HG03342 (cell line): ENCODE results near the gene MRPS27.

ENCODE experiments used
- ATAC-seq: cut with Tn5 transposase; IDR thresholded peaks from one replicate; pipeline ENCODE4 v1.9.1; 2021; ENCODE audit warnings: mild to moderate bottlenecking, moderate library complexity; ENCODE audit not compliant: unreplicated experiment

Gene MRPS27

DNA sequence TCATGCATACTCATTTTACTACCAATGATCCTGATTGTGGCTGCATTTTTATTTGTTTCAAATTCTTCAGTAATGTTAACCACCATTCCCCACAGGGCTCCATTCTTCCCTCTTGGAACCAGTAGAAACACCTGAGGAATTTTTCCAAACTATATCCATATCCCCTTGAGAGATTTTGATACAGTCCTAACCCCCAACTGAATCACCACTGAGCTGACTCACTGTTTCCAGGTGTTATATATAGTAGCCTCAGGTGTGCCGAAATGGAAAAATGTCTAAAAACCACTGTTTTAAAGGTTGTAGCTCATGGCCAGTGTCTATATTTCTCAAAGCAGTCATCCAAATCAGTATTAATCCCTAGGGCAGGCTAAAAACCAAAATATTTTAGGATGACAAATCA is 85.2 kb downstream of the MRPS27 start:
- ATAC-seq = no peak

DNA sequence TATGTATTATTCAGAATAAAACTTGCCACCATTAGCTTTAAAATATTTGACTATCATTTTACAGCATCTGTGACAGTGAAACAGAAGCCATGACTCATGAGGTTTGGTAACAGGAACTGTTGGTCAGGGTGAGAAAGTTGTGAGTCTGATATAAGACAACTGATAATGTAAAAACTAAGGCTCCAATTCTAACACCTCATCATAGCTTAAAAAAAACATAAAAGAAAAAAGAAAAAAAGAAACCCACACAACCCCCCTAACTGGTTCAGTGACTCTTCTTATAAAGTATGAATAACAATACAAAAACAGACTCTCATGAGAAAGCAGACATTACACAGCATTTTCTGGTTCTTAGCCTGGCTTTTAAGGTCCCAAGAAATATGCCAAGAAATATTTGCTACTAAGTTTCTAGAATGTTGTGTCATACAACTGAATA is 85.8 kb downstream of the MRPS27 start:
- peak; percentile 79 for ATAC-seq

DNA sequence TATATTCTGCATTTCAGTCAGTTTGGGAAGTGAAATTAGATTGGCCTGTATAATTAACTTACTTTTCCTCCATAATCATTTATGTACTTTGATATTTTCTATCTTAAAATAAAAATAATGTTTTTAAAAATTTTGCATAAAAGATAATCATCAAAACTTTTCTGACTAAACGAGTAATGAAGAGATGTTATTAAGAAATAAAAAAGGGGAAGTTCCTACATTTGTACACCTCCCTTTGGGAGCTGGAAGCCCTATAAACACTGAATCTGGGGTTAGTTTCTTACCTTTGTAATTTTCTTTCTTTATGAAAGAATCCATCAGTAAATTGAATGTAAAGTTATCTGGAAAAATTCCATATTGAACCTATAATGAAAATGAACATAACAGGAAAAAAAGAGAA is 86.2 kb downstream of the MRPS27 start:
- no peak for ATAC-seq

DNA sequence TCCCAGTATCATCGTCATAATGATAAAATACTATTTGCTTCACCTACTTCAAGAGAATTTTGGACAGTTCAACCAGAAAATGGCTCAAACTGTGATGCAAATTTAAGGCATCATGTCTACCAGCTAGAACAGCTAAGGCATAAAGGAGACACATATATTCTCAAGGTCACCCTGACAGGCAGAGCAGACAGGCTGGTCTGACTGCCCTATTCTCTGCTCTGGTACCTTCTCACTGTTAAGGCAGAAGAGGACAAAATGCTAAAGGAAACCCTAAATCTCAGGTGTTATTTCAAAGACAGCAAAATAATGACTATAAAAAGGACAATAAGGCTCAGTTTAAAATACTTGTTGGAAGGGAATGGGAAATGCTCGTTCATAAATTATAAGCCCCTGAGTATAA is 87.2 kb downstream of the MRPS27 start:
- no peak for ATAC-seq

DNA sequence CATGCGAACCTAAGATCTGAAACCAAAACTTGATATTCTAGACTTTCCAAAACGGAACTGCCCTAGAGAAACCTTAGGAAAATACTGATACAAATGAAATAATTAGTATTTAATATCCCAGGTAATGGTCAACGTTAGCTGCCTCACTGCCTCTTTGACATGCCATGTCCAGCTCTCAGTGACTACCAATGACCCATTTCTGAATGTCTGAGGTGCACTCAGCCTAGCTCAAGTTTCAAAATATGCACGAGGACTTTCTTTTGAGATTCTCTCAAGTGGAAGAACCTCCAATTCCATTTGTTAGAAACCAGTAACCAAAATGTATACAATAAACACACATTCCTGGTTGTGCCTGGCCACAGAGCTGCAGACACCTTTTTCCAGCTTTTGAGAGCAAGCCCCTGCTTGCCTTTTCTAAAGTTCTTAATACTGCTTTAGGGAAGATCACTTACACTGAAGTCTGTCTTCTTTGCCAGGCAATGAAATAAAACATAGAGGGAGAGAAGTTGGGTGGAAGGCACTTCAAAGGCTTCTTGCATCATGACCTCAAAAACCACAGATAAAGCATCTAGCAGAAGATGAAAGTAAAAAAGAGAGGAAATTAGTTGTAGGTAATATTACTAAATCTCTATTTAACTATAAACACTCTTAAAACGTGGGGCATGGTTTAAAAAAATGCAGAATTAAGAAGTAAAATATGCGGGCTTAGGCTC is 87.9 kb downstream of the MRPS27 start:
- no peak for ATAC-seq

DNA sequence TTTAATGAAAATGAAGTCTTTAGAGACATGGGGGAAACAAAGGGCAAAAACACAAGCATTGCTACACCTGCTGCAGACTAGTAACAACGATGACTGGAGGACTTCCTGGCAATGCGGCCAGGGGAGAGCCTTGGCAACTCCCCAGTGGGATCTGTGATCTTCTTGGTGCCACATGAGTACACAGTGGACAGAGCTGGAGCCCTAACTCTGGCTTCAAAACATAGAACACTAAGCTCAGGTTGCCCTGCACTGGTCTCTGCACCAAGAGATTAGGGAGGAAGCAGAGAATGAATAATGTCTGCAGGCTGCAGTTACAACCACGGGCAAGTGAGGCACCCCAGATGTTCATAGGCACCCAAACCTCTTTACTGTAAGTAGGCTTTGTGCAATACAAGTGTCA is 91.1 kb downstream of the MRPS27 start:
- no peak for ATAC-seq

DNA sequence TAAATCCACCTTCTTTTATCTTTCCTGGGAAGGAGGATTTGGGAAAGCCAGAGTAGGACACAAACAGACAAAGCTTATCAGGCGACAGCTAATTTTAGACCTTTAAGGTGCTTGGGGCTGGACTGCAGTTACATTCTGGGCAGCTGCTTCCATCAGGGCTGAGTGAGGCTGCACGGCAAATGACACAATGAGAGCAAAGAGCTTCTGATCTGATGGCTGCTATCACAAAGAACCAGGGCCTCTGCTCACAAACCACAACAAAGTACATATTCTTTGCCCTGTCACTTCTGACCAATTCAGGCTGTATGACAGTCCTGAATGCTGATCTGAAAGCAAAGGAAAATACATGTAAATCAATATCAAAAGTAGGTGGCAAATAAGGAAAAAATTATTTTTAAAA is 93.1 kb downstream of the MRPS27 start:
- no peak for ATAC-seq

DNA sequence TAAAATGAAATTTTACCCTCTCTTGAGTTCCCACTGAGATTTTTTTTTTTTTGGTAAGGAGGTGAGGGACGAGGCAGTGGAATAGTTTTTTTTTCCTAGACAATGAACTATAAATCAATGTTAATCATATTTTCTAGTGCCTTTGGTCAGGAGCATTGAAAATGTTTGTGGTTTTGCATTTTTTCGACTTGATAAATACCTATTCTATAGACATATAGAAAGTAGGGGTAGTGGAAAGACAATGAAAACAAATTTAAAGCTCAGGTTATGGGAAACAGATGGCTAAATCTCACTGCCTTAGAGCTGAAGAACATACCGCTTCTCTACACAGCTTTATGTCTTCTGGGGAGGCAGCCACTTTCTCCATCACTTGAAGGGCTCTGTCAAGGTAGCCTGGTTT is 94.3 kb downstream of the MRPS27 start:
- no peak for ATAC-seq

DNA sequence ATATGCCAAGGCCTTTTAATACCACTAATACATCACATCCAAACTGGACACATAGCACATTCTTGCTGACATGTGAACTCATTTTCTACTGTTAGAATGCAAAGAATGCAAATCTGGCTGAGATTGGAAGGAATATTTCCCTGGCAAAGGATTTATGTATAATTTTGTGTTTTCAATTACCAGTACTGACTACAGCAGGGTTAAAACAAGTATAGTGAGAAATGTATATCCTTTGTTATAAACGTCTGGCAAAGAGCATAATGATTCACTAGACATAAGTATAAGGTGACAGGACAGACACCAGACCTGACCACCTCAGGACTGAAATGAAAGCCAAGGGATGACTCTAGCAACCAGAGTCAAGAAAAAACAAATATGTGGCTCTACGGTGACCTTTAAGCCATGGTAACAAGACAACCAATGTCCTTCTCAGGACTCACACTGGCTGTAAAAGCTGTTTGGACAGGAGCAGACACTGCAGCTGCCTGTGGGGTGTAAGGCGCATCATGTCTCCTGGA is 95.0 kb downstream of the MRPS27 start:
- ATAC-seq = no peak

DNA sequence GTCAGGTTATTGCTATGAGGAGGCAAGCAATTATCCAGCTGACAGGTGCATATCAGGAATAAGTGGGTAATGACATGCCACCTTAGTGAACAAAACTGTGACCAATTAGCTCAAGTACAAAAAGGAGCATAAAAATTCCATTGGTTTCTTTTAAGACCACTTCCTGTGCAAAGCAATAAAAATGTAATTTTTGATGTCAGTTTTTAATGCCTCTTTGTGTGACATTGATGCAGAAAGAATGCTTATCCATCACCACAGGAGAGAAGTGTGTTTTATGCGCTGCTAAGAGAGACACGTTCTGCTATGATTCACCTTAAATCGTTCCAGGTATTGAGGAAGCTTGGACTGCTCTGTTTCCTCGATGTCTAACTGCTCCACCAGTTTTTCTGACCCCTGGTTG is 96.7 kb downstream of the MRPS27 start:
- no peak for ATAC-seq

DNA sequence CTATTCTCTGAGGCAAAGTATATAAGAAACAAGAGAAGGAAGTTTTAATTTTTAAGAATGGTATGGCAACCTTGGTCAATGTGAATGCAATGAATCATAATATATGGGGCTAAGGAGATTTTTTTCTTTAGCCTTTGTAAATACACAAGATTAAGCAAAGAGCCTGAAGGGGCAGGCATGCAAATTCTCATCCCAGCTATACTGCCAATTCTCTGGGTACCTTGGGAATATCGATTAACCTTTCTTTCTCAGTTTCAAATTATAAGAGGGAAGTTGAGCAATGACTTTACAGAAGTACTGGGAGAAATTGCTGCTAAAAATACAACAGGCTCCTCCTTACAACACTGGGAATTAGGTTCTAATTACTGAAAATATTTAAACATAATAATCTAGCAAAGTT is 97.5 kb downstream of the MRPS27 start:
- ATAC-seq = no peak

DNA sequence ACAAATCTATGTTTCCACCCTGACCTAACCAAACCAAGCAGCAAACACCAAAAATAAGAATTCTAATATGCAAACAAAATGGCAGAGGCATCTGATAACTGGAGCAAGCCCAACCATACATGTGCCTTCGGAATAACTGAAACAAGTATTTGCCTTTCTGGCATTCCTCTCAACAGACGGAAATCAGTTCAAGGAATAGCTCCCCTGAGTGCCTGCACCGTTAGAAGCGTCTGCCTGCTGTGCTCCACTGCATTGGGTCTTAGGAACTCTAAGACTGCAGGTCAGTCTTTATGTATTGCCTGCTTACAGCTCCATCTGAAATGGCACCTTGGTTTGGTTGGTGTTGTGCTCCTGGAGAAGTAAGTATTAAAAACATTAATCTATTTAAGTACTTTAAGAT is 98.5 kb downstream of the MRPS27 start:
- ATAC-seq = no peak

DNA sequence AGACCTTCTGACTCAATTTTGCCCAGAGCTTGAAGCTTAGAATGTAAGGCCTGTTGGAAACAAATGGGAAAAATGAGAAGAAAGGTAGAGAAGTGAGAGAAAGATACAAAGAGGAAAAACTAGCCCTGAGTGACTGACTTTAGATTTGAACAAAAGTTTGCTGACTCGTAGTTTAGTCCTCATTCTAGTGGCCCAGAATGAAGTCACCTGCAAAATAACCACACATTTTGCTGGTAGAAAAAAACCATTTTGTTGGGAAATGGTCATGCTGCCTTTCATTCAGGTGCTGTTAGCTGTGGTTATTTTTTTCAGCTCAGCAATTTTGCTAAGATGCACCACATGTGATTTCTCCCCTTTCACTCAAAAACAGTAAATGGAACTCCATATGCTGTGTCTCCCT is 98.9 kb downstream of the MRPS27 start:
- ATAC-seq = no peak

DNA sequence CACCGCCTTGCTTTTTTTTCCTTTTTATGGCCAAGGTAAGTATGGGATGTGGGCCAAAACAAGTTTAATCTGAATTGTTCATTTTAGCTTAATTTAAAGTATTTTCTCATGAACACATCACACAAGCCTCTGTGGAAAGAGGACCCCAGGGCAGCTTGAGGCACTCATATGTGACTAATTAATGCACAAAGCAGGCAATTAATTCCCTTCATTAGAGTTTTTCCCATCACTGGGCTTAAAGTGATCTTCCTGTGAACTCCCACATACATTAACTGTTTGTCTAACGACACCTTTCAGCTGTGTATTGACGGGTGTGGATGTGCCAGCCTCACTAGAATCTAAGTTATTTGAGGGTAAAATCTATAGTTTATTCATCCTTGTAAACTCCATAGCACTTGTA is 103.3 kb downstream of the MRPS27 start:
- ATAC-seq = no peak

DNA sequence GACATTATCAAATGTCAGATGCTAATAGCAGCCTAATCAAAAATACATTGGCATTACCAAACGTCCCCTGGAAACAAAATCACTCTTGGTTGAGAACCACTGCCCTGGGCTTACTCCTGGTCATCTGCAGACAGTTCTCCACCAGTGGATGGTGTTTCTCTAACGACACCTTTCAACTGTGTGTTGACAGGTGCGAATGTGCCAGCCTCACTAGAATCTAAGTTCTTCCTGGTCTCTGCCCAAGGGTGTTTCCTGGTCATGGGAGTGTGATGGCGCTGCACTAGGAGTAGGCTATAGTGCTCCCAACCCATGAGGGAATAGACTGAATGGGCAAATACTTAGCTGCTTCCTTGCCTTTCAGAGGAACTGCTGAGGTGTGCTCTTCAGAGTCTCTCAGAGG is 105.9 kb downstream of the MRPS27 start:
- ATAC-seq = no peak

DNA sequence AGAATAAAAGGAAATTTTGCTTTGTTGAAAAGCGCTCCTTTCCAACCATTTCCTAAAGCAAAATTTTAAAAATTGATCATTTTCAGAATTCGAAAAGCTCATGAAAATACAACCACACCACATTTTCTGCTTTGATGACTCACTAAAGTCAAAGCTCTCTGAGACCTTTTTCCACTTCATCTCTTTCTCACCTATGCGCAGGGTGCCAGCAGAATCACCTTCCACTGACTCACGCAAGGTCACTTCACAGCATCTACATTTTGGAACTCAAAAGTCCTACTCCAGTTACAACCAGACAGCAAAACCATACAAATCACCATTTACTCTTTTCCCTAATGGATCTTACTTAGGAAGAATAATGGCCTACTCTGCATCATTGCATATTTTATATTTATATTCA is 106.6 kb downstream of the MRPS27 start:
- no peak for ATAC-seq

DNA sequence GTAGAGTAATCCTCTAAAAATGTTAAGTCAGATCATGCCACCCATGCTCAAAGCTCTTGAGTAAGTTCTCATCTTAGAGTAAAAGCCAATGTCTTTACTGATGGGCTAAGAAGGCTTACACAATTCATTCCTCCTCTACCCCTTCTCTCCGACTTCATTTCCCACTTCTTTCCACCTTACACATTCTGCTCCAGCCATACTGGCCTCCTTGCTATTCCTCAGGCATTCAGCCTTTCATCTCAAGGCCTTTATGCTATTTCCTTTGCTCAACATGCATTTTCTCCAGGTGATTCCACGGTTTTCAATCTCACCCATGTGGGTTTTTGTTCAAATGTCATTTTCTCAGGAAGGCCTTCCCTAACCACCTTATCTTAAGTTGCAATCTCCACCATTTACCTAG is 107.9 kb downstream of the MRPS27 start:
- no peak for ATAC-seq

DNA sequence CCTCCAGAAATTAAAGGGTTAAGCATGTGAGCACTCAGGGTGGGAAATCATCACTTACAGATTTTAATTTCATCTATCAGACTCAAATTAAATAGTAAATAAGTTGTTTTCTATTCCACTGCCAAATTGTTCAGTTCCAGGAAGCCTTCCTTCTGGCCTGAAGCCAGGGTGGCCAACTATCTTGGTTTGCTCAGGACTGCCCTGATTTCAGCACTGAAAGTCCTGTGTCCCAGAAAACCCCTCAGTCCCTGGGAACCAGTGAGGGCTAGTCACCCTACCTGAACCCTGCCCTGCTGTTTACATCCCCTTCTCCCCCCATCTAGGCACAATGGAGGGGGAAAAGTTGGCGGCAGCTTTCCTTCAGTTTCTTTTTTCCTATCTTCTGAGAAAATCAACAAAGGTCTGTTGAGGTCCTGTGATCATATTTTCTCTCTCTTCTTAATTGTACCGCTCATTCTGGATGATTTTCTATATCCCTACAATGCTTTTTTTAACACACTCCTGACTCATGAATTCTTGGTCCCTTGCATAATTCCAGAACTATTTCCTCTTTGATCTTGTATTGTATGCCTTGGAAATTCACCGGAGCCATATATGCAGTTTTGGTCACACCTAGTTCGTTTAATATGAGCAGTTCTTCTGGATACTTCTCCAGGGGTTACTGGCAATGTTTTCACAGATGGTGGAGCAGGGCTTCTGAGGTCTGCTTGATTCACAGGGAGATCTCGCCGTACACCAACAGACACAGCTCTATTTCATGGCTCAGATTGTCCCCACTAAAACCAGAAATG is 109.0 kb downstream of the MRPS27 start:
- ATAC-seq = no peak

DNA sequence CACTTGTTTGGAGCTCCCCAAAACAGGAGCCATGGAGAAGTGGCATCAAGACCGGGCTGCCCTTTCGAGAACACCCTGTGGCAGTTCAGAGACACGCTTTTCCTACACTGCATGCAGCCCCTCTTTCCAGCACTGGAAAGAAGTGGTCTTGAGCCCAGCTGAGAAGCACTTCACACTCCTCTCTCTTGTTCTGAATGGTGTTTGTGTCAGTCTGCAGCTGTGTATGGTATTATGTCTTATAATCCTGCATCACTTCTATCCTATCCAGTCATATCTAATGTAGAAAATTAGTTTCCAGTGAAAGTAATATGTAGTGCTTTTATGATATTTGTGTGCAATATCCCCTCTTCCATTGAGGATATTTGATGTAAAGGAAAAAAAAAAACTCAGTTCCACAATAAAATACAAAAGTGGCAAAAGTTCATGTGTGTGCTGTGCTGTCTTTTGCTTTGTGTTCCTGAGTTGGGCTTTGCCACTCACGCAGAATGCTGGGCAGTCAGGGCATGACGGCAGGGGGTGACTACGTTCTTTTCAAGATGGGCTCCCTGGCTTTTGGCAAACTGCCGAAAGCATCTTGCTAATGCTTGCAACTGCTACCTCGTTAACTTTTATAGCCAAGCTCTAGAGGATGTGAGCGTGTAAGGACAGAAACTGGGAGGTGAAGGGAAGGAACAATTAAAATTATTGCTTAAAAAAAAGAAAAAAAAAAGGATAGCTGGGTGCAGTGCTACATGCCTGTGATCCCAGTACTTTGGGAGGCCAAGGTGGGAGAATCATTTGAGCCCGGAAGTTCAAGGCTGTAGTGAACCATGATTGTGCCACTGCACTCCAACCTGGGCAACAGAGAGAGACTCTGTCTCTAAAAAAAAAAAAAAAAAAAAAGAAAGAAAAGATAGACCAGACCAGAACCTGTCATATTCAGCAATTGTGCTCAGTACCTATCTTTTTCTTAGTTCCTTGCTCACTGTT is 110.6 kb downstream of the MRPS27 start:
- no peak for ATAC-seq

DNA sequence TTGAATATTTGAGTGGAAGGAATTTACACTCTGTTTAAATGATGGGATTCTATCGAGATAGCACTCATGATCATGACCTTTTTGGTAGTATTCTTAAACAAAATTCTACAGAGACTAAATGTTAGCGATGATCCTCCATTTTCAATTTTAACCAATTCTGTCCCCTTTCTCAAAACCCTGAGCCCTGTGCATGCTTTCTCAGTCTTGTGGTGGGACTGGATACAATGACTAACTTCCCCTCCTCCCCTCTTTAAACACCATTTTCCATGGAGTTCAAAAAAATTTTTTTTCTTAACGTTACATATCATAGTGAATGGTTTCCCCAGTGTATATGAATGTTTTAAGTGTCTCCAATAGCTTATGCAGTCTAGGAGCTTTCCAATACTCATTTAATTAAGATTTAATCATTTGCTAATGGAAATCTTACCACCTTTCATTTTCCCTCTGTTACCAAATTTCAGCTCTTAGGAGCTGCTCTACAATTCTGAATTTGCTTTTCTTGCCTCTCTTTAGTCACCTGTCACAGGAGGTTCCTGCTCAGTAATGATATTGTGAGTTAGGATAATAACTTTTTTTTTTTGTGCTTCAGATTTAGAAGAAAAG is 111.6 kb downstream of the MRPS27 start:
- ATAC-seq = no peak

DNA sequence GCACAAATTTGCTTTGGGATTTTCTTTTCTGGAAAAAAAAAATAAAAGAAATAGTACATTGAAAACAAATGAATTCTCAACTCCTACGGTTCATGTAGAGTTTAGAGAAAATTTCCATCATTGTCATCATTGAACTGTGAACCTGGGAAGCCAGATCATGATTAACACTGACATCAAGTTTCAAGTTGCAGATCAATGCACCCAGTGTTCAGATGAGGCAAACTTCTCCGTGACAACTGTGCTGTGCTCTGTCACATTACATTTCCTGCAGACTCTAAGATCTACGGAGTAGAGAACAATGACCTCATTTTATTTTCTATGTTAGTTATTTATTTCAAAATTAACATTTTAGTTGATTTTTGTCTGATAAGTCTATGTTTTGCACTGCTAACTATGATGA is 113.0 kb downstream of the MRPS27 start:
- no peak for ATAC-seq
